Mucosa of stomach (tissue), 1 donor: ENCODE data around the gene ADAMTS17.
"Not testable (repeated sequence)": the region's sequence is repeated elsewhere in the genome, so short reads cannot be mapped to it uniquely, and the experiment has no call there.

Experiments
- H3K27me3 ChIP-seq: one replicate; pipeline ENCODE4 v1.7.0; 2013; ENCODE audit warnings: mild to moderate bottlenecking, low read length; ENCODE audit not compliant: control insufficient read depth, insufficient read depth
- H3K36me3 ChIP-seq: one replicate; pipeline ENCODE4 v1.7.0; 2013; ENCODE audit warnings: low read length; ENCODE audit not compliant: control insufficient read depth, insufficient read depth
- H3K4me1 ChIP-seq: one replicate; pipeline ENCODE4 v1.7.0; 2013; ENCODE audit warnings: mild to moderate bottlenecking, low read length; ENCODE audit not compliant: control insufficient read depth, insufficient read depth
- H3K4me3 ChIP-seq: one replicate; pipeline ENCODE4 v1.7.0; 2013; ENCODE audit warnings: low read length
- H3K9ac ChIP-seq: one replicate; pipeline ENCODE4 v1.7.0; 2013; ENCODE audit warnings: mild to moderate bottlenecking, low read length, moderate library complexity
- H3K9me3 ChIP-seq: one replicate; pipeline ENCODE4 v1.7.0; 2013; ENCODE audit warnings: mild to moderate bottlenecking, low read length, moderate library complexity; ENCODE audit not compliant: control insufficient read depth
- donor health status: Pancreatic carcinoma.

ADAMTS17 gene

DNA sequence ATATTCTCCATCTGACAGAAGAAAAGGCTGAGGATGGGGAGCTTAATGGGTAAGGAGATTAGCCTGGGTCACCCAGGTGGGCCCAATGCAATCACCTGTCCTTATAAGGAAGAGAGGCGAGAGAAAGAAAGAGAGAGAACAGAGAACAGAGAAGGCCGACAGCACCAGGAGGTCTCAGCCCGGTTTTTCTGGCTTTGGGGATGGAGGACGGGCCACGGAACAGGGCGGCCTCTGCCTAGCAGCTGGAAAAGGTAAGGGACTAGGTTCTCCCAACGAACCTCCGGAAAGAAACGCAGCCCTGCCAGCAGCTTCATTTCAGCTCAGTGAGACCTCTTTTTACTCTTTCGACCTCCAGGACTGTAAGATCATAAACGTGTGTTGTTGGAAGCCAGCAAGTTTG, 412.5 kb downstream of the ADAMTS17 start:
- Histone ChIP-seq H3K27me3 (peaks cover 3% of the 10 kb centered on the region), H3K4me3 (no peak overlapping the region), H3K36me3 (no peaks in the 10 kb centered on the region), H3K9me3 (no peaks in the 10 kb centered on the region), H3K9ac (no peak overlapping the region), H3K4me1 (peaks cover 5% of the 10 kb centered on the region)

DNA sequence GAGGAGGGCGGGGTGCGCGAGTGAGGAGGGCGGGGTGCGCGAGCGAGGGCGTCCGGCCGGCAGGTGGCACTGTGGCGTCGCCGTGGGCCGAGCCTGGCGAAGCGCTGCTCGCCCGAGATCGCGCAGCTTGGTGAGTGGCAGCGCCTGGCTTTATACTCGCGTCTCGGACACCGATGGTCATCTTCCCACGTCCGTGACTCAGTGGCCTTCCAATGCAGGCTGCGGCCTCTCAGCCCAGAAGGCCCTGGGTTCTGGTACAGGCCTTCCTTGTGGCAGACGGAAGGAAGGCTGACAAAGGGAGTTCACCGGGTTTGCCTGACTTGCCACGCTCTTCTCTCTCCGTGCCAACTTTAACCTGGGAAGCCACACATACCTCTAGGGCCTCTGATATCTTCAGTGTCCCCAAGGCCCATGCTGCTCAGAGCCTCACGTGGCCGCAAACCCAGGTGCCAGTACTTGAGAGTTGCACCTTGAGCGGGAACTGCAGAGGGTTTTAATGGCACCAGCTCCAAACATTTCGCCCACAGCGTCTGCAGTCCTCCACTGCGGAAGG, 413.3 kb downstream of the ADAMTS17 start:
- Histone ChIP-seq H3K9me3 (no peaks in the 10 kb centered on the region), H3K9ac (peak overlapping the region; percentile 27), H3K4me3 (peak overlapping the region; percentile 47)

GRCh38 chr15:99926532-99926931, 415.2 kb downstream of the ADAMTS17 start:
- H3K4me1 ChIP-seq, H3K4me3 ChIP-seq, H3K36me3 ChIP-seq, H3K27me3 ChIP-seq, H3K9me3 ChIP-seq, H3K9ac ChIP-seq: not testable (repeated sequence)

More for the DNA sequence above, 413.3 kb downstream of the ADAMTS17 start:
- Histone ChIP-seq H3K27me3 (peaks cover 3% of the 10 kb centered on the region), H3K36me3 (no peaks in the 10 kb centered on the region), H3K4me1 (peaks cover 5% of the 10 kb centered on the region)

- Histone ChIP-seq H3K4me3 (no peak overlapping the region), H3K27me3 (peaks cover 3% of the 10 kb centered on the region), H3K36me3 (no peaks in the 10 kb centered on the region), H3K9ac (no peak overlapping the region), H3K4me1 (peaks cover 5% of the 10 kb centered on the region), H3K9me3 (no peaks in the 10 kb centered on the region)
These were observed 415.9 kb downstream of the ADAMTS17 start for GRCh38 chr15:99925661-99926461.

DNA sequence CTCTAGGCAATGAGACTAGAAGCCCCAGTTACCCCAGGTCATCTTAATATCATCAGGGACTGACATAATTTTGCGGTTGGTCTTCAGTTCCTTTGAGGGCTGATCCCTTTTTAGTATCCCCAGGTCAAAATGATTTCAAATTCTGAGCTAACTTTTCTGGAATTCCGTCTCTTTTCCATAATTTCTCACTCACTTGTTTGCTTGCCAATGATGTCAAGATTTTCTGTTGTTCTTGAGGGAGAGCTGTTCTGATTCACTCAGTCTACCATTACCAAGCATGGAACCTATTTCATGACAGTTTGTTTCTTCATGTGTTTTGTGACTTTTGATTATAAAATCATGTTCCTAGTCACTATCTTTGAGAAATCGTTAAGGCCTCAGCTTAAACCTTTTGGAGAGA, 418.1 kb downstream of the ADAMTS17 start:
- H3K27me3 ChIP-seq: no peaks in the 10 kb centered on the region
- H3K4me3 ChIP-seq: no peak overlapping the region
- no peaks in the 10 kb centered on the region for H3K9me3 ChIP-seq
- H3K36me3 ChIP-seq: no peaks in the 10 kb centered on the region
- H3K9ac ChIP-seq: no peak overlapping the region
- peaks cover 3% of the 10 kb centered on the region for H3K4me1 ChIP-seq
